Brain microvascular endothelial cell (primary cell): ENCODE measurements around the gene SERINC4.

Source experiments
- DNase-seq: peaks from one replicate; pipeline ENCODE4 v3.0.0-alpha.2; 2020
- H3K27ac ChIP-seq: fragments of 250-450 bp; sonication (Bioruptor Pico); 2 replicates; pipeline ENCODE4 v1.5.1; 2020; ENCODE audit warnings: mild to moderate bottlenecking, moderate library complexity
- H3K27me3 ChIP-seq: fragments of 250-450 bp; sonication (Bioruptor Pico); replicated peaks from 2 replicates; pipeline ENCODE4 v1.5.1; 2020; ENCODE audit warnings: mild to moderate bottlenecking
- H3K36me3 ChIP-seq: fragments of 250-450 bp; sonication (Bioruptor Pico); replicated peaks from 2 replicates; pipeline ENCODE4 v1.5.1; 2020; ENCODE audit warnings: mild to moderate bottlenecking
- H3K4me3 ChIP-seq: 2 replicates; pipeline ENCODE4 v1.5.1; 2011; ENCODE audit warnings: low read depth, mild to moderate bottlenecking, control low read depth, low read length, moderate library complexity
- CTCF ChIP-seq: IDR thresholded peaks from 2 replicates; pipeline ENCODE4 v1.5.1; 2011; ENCODE audit warnings: low read depth, mild to moderate bottlenecking, moderate library complexity, low read length, control low read depth, inconsistent platforms; ENCODE audit errors: missing control alignments
- in situ Hi-C: cut with HindIII; loops from 2 replicates; pipeline ENCODE4 v1.10.0; 2017; ENCODE audit warnings: low sequenced_read_pairs, low pct_ligation_motif_present

SERINC4 gene

GRCh38 chr15:43776101-43776717 lies 23.8 kb downstream of the SERINC4 start:
- in situ Hi-C loops: no loop called here
- DNase-seq: no peak
- peaks cover 35% of the 10 kb centered on the region for H3K36me3 ChIP-seq
- no peak overlapping the region for H3K27ac ChIP-seq
- H3K4me3 ChIP-seq: peak overlapping the region; percentile 61
- H3K27me3 ChIP-seq: no peaks in the 10 kb centered on the region
- TF ChIP-seq CTCF: no peak

- DNase-seq: peak; percentile 35
- Histone ChIP-seq H3K4me3 (no peak overlapping the region), H3K36me3 (peaks cover 41% of the 10 kb centered on the region), H3K27me3 (no peaks in the 10 kb centered on the region), H3K27ac (no peak overlapping the region)
- in situ Hi-C loops: no loop called here
- TF ChIP-seq CTCF: peak; percentile 62
Observed at GRCh38 chr15:43775411-43775965, 24.5 kb downstream of the SERINC4 start.

- TF ChIP-seq CTCF: no peak
- in situ Hi-C loops: no loop called here
- Histone ChIP-seq H3K4me3 (no peak overlapping the region), H3K27ac (no peak overlapping the region), H3K36me3 (peaks cover 55% of the 10 kb centered on the region), H3K27me3 (no peaks in the 10 kb centered on the region)
- no peak for DNase-seq
Observed at GRCh38 chr15:43774062-43774461, 26.0 kb downstream of the SERINC4 start.

- H3K36me3 ChIP-seq: peaks cover 69% of the 10 kb centered on the region
- no peak overlapping the region for H3K27ac ChIP-seq
- no peak overlapping the region for H3K4me3 ChIP-seq
- in situ Hi-C loops: no loop called here
- TF ChIP-seq CTCF: no peak
- no peak for DNase-seq
- no peaks in the 10 kb centered on the region for H3K27me3 ChIP-seq
Observed at GRCh38 chr15:43772624-43773023, 27.4 kb downstream of the SERINC4 start.

- no peaks in the 10 kb centered on the region for H3K27me3 ChIP-seq
- DNase-seq: no peak
- H3K36me3 ChIP-seq: peaks cover 77% of the 10 kb centered on the region
- TF ChIP-seq CTCF: no peak
- in situ Hi-C loops: no loop called here
- no peak overlapping the region for H3K4me3 ChIP-seq
- no peak overlapping the region for H3K27ac ChIP-seq
Observed at GRCh38 chr15:43771816-43772215, 28.2 kb downstream of the SERINC4 start.

GRCh38 chr15:43769584-43770228 lies 30.3 kb downstream of the SERINC4 start:
- peak overlapping the region; percentile 6 for H3K27ac ChIP-seq
- peaks cover 93% of the 10 kb centered on the region for H3K36me3 ChIP-seq
- peak; percentile 74 for DNase-seq
- peak; percentile 94 for TF ChIP-seq CTCF
- no peaks in the 10 kb centered on the region for H3K27me3 ChIP-seq
- in situ Hi-C loops: no loop called here
- H3K4me3 ChIP-seq: no peak overlapping the region
